Transverse colon (tissue), 3 donors: Measurements from ENCODE around the gene CA14.

ENCODE experiments used
- POLR2A ChIP-seq: fragments of 450-650 bp; IDR thresholded peaks from one replicate; pipeline ENCODE4 v1.6.1; 2016; ENCODE audit warnings: antibody characterized with exemption, mild to moderate bottlenecking, moderate library complexity
- TF ChIP-seq, protein P1 (sequence below), 5 experiments: fragments of 200-600 bp in 3 of 5; fragments of 450-650 bp in 2 of 5; sonication (generic) in 3 of 5; IDR thresholded peaks; 1 replicate in 2 of 5; 2 replicates in 3 of 5; pipeline ENCODE4 v1.5.1; 2016 to 2017; ENCODE audit warnings: antibody characterized with exemption in 5 of 5, inconsistent platforms in 3 of 5, mild to moderate bottlenecking in 2 of 5, moderate library complexity in 1 of 5

- TF ChIP-seq POLR2A: no peak
- TF ChIP-seq, protein P1, sequence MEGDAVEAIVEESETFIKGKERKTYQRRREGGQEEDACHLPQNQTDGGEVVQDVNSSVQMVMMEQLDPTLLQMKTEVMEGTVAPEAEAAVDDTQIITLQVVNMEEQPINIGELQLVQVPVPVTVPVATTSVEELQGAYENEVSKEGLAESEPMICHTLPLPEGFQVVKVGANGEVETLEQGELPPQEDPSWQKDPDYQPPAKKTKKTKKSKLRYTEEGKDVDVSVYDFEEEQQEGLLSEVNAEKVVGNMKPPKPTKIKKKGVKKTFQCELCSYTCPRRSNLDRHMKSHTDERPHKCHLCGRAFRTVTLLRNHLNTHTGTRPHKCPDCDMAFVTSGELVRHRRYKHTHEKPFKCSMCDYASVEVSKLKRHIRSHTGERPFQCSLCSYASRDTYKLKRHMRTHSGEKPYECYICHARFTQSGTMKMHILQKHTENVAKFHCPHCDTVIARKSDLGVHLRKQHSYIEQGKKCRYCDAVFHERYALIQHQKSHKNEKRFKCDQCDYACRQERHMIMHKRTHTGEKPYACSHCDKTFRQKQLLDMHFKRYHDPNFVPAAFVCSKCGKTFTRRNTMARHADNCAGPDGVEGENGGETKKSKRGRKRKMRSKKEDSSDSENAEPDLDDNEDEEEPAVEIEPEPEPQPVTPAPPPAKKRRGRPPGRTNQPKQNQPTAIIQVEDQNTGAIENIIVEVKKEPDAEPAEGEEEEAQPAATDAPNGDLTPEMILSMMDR (IDR thresholded peaks at IDR 0.05): no peak
Observed at GRCh38 chr1:150233359-150234308, 23.9 kb upstream of the CA14 start.
